ENCODE measurements around the gene TMEM151B.

Gene TMEM151B

DNA sequence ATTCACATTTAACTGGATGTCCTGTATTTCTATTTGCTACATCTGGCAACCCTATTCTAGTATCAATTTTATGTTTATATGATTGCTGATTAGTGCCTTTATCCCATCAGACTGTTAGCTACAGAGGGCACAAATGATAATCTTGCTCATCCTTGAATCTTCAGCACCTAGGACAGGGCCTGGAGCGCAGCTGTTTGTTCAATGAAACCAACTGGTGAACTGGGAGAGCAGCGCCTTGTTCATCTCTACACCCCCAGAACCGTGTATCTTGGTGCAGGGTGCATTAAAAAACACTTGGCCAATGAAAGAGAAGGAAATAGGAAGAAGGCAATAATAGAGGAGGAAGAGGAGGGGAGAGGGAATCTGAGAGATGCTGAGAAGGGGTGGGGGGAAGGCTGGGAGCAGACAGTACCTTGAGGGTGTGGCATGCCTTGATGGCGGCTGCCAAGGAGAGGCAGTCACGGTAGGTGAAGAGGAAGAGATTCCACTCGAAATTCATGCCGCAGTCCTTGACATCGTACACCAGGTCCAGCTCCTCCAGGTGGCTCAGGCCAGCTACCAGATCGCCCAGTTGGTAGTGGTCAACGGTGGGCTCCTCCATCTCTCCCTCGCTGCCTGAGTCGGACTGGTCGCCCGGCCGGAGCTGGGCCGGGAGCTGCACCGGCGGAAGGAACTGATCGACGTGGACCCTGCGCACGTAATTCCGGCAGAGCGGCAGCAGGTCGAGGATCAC, 15.5 kb downstream of the TMEM151B start:
- no peak for DNase-seq

DNA sequence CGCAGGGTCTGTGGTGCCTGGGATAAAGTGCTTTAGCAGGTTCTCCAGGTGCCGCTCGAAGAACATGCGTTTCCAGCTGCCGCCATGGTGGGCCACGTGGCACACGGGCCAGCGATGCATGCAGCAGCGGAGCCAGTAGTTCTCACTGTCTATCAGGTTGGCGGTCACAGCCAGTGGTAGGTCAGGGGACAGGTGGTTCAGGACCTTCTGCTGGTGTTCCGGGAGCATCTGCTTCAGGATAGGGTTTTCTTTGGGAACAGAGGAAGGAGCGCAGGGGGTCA, 16.0 kb downstream of the TMEM151B start:
- no peak for DNase-seq

DNA sequence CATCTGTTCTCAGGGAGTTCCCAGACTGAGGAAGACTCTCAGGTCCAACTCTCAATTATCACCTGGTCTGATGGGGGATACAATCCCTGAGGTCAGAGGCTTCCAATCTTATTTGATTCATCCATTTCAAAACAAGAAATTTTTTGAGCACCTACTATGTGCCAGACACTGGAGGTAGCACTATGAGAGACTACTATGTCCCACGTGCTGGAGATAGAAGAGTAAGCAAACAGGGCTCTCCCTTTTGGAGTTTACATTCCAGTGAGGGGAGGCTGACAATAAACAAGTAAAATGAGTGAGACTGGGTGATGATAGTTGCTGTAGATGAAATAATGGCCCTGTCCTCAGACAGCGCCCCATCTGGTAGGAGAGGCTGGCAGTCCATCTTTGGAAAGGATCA, 16.5 kb downstream of the TMEM151B start:
- DNase-seq = no peak

- no peak for DNase-seq
Measured at GRCh38 chr6:44289726-44290260, 19.5 kb downstream of the TMEM151B start.

DNA sequence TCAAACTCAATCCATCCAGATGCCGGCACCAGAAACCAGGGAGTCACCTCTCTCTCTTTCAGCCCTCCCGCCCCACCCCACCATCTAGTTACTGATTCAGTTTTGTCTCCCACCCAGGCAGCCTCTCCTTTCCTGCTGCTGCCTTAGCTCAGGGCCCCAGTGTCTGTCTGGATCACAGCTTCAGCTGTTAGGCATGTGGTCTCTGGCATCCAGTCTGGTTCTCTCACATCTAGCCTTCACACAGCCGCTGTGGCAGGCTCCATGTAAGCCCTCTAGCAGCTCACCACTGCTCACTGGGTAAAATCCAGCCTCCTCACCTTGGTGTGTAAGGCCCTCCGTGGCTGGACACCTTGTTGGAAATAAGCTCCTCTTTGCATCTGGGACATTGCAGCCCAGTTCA, 21.6 kb downstream of the TMEM151B start:
- DNase-seq = no peak

DNA sequence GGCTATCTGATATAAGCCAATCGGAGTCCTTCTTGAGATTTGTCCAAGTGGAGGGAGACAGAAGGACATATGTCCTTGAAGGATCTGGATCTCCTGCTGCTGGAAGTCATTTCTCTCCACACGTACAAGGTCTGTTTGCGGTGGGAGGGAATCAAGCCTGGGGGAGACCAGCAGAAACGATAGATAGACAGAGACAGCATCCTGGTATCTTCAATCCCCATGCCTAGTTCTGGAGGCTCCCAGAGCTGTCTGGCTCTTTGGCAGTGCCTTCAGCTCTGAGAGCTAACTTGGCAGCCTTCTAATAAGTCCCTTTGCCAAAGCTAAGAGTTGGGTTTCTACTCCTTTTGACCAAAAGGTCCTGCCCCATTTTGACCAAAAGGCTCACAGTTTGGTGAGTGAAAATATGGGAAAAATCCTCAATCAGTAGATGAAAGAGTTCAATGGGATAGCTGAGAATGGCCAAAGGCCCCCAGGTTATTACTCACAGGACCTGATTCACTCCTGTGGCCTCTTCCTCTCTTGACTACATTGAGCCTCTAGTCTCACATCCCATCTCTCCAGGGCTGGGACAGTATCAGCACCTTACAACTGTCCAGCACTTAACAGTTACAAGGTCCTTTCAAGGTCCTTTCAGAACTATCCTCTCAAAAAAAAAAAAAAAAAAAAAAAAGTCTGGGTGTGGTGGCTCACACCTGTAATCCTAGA, 22.6 kb downstream of the TMEM151B start:
- DNase-seq = no peak

DNA sequence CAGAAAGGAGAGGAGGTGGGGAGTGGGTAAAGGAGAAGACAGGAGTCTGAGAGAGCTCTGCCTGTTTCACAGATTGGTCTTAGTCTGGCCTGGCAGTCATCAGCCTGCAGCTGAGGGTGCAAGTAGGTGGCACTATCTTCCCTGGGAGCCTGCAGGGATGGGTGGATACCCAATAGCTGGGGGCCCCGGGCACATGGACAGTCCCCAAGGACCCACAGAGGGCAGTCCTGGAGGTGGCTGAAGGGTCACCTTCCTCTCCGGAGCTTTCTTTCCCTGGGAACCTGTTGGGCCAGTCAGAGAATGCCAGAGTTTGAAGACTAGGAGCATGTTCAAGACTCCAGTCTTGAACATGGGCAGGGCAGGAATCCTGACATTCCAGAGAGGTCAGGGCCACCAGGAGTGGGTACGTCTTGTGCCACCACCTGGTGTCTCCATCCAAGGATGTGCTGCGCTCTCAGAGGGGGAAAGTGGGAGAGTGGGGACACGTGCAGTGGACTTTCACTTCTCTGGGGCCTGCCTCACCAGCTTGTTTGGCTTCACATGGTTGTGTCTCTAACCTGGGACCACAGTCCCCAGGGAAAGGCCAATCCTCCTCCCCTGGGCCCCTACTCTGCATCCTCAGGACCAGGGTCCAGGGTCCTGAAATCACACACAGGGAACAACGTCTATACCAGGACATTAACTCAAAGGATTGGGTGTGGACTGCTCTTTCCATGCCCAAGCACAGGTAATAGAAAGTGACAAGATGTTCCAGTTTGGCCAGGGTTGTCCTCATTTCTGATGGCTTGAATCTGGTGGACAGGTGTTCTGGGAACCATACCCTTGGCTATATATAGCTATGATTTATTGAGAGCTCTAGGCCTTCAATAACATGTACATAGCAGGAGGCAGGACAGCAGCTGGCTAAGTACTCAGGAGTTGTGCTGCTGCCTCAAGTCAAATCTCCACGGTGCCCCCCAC, 24.9 kb downstream of the TMEM151B start:
- no peak for DNase-seq

DNA sequence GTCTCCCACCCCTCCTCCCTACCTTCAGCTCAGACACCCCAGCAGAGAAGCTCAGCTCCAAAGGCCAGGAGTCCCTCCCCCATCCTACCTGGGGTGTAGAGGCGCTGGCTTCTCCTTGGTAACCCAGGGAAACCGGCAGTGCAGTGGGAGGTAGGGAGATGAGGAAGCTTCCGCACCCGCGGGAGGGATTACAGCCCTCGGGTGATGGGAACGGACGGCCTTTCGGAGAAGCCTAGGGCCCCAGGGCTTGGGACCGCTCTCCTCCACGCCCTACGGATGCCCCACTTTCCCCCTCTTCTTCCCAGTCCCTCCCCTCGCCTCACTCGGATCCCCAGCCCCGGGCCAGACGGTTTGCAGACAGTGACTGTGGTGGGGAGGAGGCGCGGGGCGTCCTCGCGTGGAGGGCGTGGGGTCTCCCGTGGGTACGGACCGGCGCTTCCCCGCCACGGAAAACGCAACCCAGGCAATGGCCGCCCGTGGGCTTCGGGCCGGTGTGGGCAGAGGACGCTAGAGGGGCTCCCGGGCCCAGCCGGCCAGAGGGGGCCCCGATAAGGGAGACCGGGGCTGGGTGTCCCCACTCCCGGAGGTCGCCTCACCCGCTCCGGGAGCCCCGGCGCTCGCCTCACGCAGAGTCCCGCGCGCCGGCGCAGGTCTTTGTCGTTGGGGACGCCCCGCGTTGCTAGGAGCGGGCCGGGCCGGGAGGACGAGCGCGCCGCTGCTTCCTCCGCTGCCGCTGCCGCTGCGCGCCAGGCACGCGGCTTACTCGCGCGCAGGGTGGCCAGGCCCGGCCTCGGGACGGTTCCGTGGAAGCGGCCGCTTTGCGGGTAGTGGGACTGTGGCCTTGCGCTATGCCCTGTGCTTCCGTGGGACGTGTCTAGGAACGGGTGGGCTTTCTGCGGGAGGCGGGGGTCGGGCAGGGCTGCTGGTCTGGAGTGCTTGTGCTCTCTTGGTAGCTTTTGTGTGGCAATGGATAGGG, 27.1 kb downstream of the TMEM151B start:
- DNase-seq = peak; percentile 16

GRCh38 chr6:44298055-44298803, 28.0 kb downstream of the TMEM151B start:
- no peak for DNase-seq

DNA sequence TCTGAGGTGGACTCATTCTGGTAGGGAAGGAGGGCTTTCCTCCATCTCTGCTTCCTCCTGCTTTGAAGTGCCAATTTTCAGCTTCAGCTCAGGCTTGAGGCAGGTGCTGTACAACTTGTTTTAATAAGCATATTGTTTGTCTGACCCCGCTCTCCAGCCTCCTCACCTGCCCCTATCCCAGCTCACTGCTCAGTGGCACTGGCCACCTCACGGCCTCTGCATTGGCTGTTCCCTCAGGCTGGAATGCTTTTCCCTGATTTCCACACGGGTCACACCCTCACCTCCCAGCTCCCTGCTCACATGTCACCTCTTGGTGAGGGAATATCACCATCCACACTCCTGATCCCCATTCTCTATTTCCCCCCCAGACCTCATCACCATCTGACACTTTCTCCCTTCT, 28.6 kb downstream of the TMEM151B start:
- no peak for DNase-seq

GRCh38 chr6:44300292-44300823, 30.1 kb downstream of the TMEM151B start:
- no peak for DNase-seq

- no peak for DNase-seq
Measured at GRCh38 chr6:44301106-44301505, 30.9 kb downstream of the TMEM151B start.

- DNase-seq = no peak
Measured at GRCh38 chr6:44301782-44302564, 31.7 kb downstream of the TMEM151B start.

DNA sequence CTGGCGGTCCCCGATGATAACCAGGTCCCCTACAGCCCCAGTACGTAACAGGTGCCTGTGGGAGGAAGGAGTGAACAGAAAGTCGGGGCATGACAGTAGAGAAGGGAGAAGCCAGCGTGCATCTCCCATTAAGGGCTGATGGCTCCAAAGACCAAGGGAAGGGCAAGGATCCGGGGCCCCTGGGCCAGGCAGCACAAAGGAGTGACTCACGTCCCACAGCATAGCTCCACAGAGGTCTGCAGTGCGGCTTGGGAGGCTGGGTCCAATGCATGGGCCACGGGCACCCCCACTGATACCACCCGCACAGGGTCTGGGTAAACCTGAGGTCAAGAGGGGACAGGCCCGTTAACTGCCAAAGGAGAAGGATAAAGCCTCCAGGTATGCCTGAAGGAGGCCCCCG, 32.6 kb downstream of the TMEM151B start:
- no peak for DNase-seq

- no peak for DNase-seq
Measured at GRCh38 chr6:44303842-44304241, 33.6 kb downstream of the TMEM151B start.

DNA sequence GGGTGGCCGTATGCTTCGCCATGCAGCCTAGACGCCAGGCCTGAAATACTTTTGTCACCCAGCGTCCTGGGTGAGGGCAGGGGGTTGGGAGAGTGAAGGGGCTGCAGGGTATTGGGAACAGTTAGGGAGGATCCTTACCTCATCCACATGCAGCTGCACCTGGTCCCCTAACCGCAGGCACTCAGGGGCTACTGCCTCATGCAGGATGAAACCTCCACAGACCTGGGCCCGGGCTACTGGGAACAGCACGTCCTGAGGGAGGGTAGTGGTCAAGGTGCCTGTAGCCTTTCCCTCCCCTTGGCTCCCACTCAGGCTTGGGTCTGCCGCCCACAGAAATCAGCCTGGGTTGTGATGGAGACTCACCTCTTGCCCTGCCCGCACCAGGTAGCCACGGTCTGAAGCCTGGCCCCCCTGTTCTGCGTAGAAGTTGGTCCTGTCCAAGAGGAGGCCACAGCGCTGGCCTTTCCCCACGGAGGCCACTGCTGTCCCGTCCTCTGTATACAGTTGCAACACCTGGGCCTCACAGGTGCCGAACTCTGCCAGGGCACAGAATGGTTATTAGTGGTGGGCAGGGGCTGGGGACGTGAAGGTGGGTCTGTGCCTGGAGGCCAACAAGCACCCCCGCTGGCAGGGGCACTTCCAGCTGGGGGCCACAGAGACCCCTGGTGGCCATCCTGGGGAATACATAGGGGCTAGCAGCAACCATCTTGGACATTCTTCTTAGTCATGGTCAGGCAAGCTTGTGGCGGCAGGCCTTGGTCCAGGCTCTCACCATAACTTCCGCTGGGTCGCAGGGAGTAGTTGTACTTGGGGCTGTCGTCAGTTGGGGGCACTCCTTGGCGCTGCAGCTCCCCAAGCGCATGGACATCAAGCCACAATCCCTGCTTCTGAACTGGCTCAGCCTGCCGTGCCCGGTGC, 34.3 kb downstream of the TMEM151B start:
- DNase-seq = no peak

DNA sequence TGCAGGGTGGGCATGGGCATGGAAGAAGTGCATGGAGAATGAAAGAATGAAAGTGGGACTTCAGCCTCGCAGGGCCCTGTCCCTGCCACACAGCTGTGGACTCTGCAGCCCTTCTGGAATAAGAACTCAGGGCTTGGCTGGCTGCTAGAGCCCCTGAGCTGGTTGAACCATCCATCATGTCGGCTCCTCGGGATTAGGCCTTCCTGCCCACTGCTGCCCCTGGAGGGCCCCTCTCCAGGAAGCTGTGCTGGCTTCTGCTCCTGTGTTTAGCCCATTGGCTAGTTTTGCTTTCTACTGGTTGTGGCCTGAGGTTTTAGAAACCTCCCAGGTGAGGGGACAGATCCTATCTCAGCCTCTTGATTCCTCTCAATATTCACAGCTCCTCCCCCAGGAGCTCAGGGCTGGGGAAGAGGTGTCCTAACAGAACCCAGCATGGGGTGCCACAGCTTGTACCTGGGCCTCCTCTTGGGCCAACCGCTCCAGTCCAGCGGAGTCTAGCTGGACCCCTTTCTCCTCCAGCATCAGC, 35.0 kb downstream of the TMEM151B start:
- DNase-seq = no peak

GRCh38 chr6:44306710-44307109, 36.5 kb downstream of the TMEM151B start:
- DNase-seq = no peak

DNA sequence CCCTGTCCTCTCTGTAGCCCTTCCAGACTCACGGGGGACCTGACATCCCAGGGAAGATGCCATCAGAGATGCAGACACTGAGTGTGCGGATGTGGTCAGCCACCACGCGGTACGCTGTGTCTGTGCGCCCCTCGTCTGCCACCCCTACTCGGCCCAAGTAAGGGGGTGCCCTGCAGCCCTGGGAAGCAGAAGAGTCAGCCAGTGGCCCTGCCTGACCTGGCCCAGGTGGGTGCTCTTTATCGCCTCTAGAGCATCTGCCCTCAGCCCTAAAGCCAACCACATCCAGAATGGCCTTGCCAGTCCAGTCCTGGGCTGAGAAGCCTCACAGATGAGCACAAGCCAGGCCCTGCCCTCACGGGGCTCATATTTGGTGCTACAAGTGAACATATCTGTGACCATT, 37.0 kb downstream of the TMEM151B start:
- no peak for DNase-seq
